Spleen (tissue), 11 donors: ENCODE results near the gene MDGA2. TPM values are rescaled to one million over a fixed set of nuclear protein-coding genes. Genes with fewer than 3 reads are reported as not detected.

Experiments
- DNase-seq: peaks from one replicate; pipeline ENCODE4 v3.0.0-alpha.2; 2020
- H3K27ac ChIP-seq, 8 donors: fragments of 200-600 bp; sonication (generic) in 7 of 8; 1 replicate in 4 of 8; 2 replicates in 4 of 8; pipeline versions ENCODE4 v1.5.0 to v1.8.0; 2016 to 2021; ENCODE audit warnings: inconsistent platforms in 4 of 8, mild to moderate bottlenecking in 4 of 8, moderate library complexity in 1 of 8
- H3K27me3 ChIP-seq, 7 donors: fragments of 200-600 bp; sonication (generic) in 6 of 7; replicated peaks in 1 of 7; 1 replicate in 4 of 7; 2 replicates in 3 of 7; pipeline versions ENCODE4 v1.5.0 to v1.8.0; 2016 to 2021; ENCODE audit warnings: inconsistent platforms in 3 of 7, mild to moderate bottlenecking in 1 of 7
- H3K36me3 ChIP-seq, 6 donors: fragments of 200-600 bp; sonication (generic) in 5 of 6; 1 replicate in 4 of 6; 2 replicates in 2 of 6; pipeline versions ENCODE4 v1.5.0 to v1.8.0; 2016 to 2021; ENCODE audit warnings: inconsistent platforms in 2 of 6
- H3K4me1 ChIP-seq, 6 donors: fragments of 200-600 bp; sonication (generic) in 5 of 6; 1 replicate in 3 of 6; 2 replicates in 3 of 6; pipeline versions ENCODE4 v1.5.0 to v1.8.0; 2016 to 2021; ENCODE audit warnings: inconsistent platforms in 3 of 6
- H3K4me3 ChIP-seq, 8 donors: fragments of 200-600 bp; sonication (generic) in 7 of 8; 1 replicate in 4 of 8; 2 replicates in 4 of 8; pipeline versions ENCODE4 v1.5.0 to v1.8.0; 2016 to 2021; ENCODE audit warnings: inconsistent platforms in 4 of 8, mild to moderate bottlenecking in 4 of 8, moderate library complexity in 2 of 8
- H3K9me3 ChIP-seq, 8 donors: fragments of 200-600 bp; sonication (generic) in 7 of 8; 1 replicate in 4 of 8; 2 replicates in 4 of 8; pipeline versions ENCODE4 v1.5.0 to v1.8.0; 2016 to 2021; ENCODE audit warnings: inconsistent platforms in 4 of 8
- CTCF ChIP-seq, 11 experiments: fragments of 200-600 bp in 7 of 11; fragments of 450-650 bp in 4 of 11; sonication (generic) in 4 of 11; IDR thresholded peaks in 8 of 11; conservative IDR thresholded peaks in 3 of 11; 1 replicate in 7 of 11; 2 replicates in 4 of 11; pipeline versions ENCODE4 v1.4.0 to v1.8.0; 2016 to 2021; ENCODE audit warnings: antibody characterized with exemption in 11 of 11, inconsistent platforms in 4 of 11, mild to moderate bottlenecking in 1 of 11
- POLR2A ChIP-seq, 3 donors: fragments of 450-650 bp; IDR thresholded peaks; one replicate each; pipeline ENCODE4 v1.5.1; 2017; ENCODE audit warnings: antibody characterized with exemption in 3 of 3, mild to moderate bottlenecking in 1 of 3
- POLR2AphosphoS5 ChIP-seq, 3 donors: sonication (generic); formaldehyde crosslinking; IDR thresholded peaks; one replicate each; pipeline ENCODE4 v1.5.1; 2017; ENCODE audit warnings: antibody characterized with exemption in 3 of 3
- WGBS, 5 donors: extraction: QIAGEN DNeasy Blood & Tissue Kit in 3 of 5; methylation state at CpG; one replicate each; pipeline versions ENCODE4 v1.1.5 to v1.1.7; 2013 to 2018; 5-methylcytosine and 5-hydroxymethylcytosine counted together
- intact Hi-C: fragments of 100-400 bp; cut with DNase I; formaldehyde crosslinking; loops from one replicate; pipeline ENCODE4 v1.15.0; 2023; ENCODE audit warnings: low total_unique reads
- polyA plus RNA-seq, 3 donors: library from polyadenylated mRNA; stranded (reverse); fragments of 200-250 nt; gene quantifications; one replicate each; pipeline ENCODE4 v1.2.1, GENCODE V29; 2013
- total RNA-seq, 7 donors: library from RNA; depleted of rRNA in 3 of 7; stranded (reverse); fragments of >200 nt in 3 of 7; fragmentation: NEBNext Ultra II Directional in 4 of 7; extraction: Animal tissue kit (Norgen Biotek cat#: 25700) in 4 of 7; gene quantifications; one replicate each; pipeline versions ENCODE4 v1.1.0 to v1.2.1, GENCODE V29; 2016 to 2021
- donor health status: healthy with polysubstance abuse.
- donor health status: DM: no; HTN: no; CAD: no; lungs with moderate emphysema.
- donor health status: DM: no; HTN: no; CAD: no.
- donor health status: Bipolar disorder and iron deficiency.
- donor health status: healthy.
- donor health status: DM: no; HTN: no; CAD: no.
- donor health status: DM: yes; HTN: yes; CAD: no.

Gene MDGA2
- total and polyA plus RNA-seq, 10 donors = 0.06 to 0.26 (median 0.07) TPM; not detected in 7

- 64 to 77% (median 74%) methylated on average over 6 of the region's 6 CpGs for WGBS, 5 donors
Observed at GRCh38 chr14:46902837-46903236, 772.6 kb downstream of the MDGA2 start.

GRCh38 chr14:46894476-46894875 is 780.9 kb downstream of the MDGA2 start:
- no peaks in the 10 kb centered on the region for H3K36me3 ChIP-seq
- no peaks in the 10 kb centered on the region for H3K27me3 ChIP-seq
- H3K9me3 ChIP-seq = no peaks in the 10 kb centered on the region
- intact Hi-C loops = no loop called here
- no peak overlapping the region for H3K4me3 ChIP-seq
- no peak overlapping the region for H3K27ac ChIP-seq
- no peak for TF ChIP-seq POLR2AphosphoS5 (IDR thresholded peaks at IDR 0.05)
- no peak for TF ChIP-seq POLR2A (IDR thresholded peaks at IDR 0.05)
- TF ChIP-seq CTCF (IDR thresholded peaks at IDR 0.05 in 8 of 11, conservative IDR thresholded peaks at IDR 0.05 in 3 of 11) = no peak
- DNase-seq = no peak
- H3K4me1 ChIP-seq = no peaks in the 10 kb centered on the region

More at GRCh38 chr14:46902837-46903236, 772.6 kb downstream of the MDGA2 start:
- peak; percentile 21 for DNase-seq
- Histone ChIP-seq H3K36me3 (no peaks in the 10 kb centered on the region), H3K27ac (no peak overlapping the region), H3K4me3 (no peak overlapping the region), H3K27me3 (no peaks in the 10 kb centered on the region), H3K9me3 (no peaks in the 10 kb centered on the region), H3K4me1 (no peaks in the 10 kb centered on the region)
- no peak for TF ChIP-seq POLR2A (IDR thresholded peaks at IDR 0.05)
- no peak for TF ChIP-seq POLR2AphosphoS5 (IDR thresholded peaks at IDR 0.05)
- TF ChIP-seq CTCF (IDR thresholded peaks at IDR 0.05 in 8 of 11, conservative IDR thresholded peaks at IDR 0.05 in 3 of 11) = no peak
- intact Hi-C loops = no loop called here

GRCh38 chr14:46887144-46887543 is 788.3 kb downstream of the MDGA2 start:
- no peak overlapping the region for H3K27ac ChIP-seq
- H3K27me3 ChIP-seq = no peaks in the 10 kb centered on the region
- H3K9me3 ChIP-seq = no peaks in the 10 kb centered on the region
- no peak for DNase-seq
- TF ChIP-seq POLR2AphosphoS5 (IDR thresholded peaks at IDR 0.05) = no peak
- no peak for TF ChIP-seq CTCF (IDR thresholded peaks at IDR 0.05 in 8 of 11, conservative IDR thresholded peaks at IDR 0.05 in 3 of 11)
- TF ChIP-seq POLR2A (IDR thresholded peaks at IDR 0.05) = no peak
- H3K4me1 ChIP-seq = no peaks in the 10 kb centered on the region
- no peak overlapping the region for H3K4me3 ChIP-seq
- 67 to 86% (median 83%) methylated on average over 1 of the region's 1 CpG for WGBS, 5 donors
- H3K36me3 ChIP-seq = no peaks in the 10 kb centered on the region
- intact Hi-C loops = no loop called here

- TF ChIP-seq POLR2A (IDR thresholded peaks at IDR 0.05) (no peak), POLR2AphosphoS5 (IDR thresholded peaks at IDR 0.05) (no peak), CTCF (IDR thresholded peaks at IDR 0.05 in 8 of 11, conservative IDR thresholded peaks at IDR 0.05 in 3 of 11) (no peak)
- WGBS, 5 donors = 86 to 95% (median 92%) methylated on average over 3 of the region's 3 CpGs
- no peaks in the 10 kb centered on the region for H3K4me1 ChIP-seq
- no peak overlapping the region for H3K4me3 ChIP-seq
- H3K27ac ChIP-seq = no peak overlapping the region
- intact Hi-C loops = no loop called here
- DNase-seq = no peak
- H3K27me3 ChIP-seq = no peaks in the 10 kb centered on the region
- no peaks in the 10 kb centered on the region for H3K36me3 ChIP-seq
- H3K9me3 ChIP-seq = no peaks in the 10 kb centered on the region
Observed at GRCh38 chr14:46885566-46885965, 789.8 kb downstream of the MDGA2 start.
